HCT116 (cell line): ENCODE measurements around the gene HCRT. TPM values are rescaled to one million over a fixed set of nuclear protein-coding genes. Genes with fewer than 3 reads are reported as not detected.

Source experiments
- ATAC-seq: fragments of 200-7000 bp; cut with Tn5 transposase; 2 replicates; pipeline ENCODE4 v1.9.1; 2020; ENCODE audit warnings: mild to moderate bottlenecking, moderate library complexity
- Bru-seq: library from RNA; stranded (reverse); fragments of 400-500 nt; gene quantifications from one replicate; lab custom pipeline; 2021; lab: Mats Ljungman, UMichigan
- BruChase-seq, 2 experiments: library from RNA; stranded (reverse); fragments of 400-500 nt; gene quantifications; one replicate each; lab custom pipeline; 2021; lab: Mats Ljungman, UMichigan
- BruUV-seq: library from RNA; stranded (reverse); fragments of 400-500 nt; replicated peaks from 2 replicates; lab custom pipeline; 2021; lab: Mats Ljungman, UMichigan
- CTCF ChIA-PET: fragments of 300-600 bp; sonication (Branson Sonifier 250); formaldehyde crosslinking; loops from one replicate; lab custom pipeline; 2021; ENCODE audit warnings: antibody characterized with exemption; lab: Charles Lee
- POLR2A ChIA-PET: fragments of 300-600, 350-600 bp; sonication (Branson Sonifier 250); formaldehyde crosslinking; loops from one replicate; lab custom pipeline; 2021; ENCODE audit warnings: antibody characterized with exemption; lab: Charles Lee
- RAD21 ChIA-PET, 2 experiments: fragments of 300-600 bp; sonication (Branson Sonifier 250); formaldehyde crosslinking; loops; one replicate each; lab custom pipeline; 2023; ENCODE audit warnings: low total read pairs in 2 of 2; ENCODE audit not compliant: uncharacterized antibody in 2 of 2, unreplicated experiment in 2 of 2, low non-redundant PET in 1 of 2; lab: Charles Lee
- DNase-seq: peaks from one replicate; pipeline ENCODE4 v3.0.0-alpha.2; 2010; ENCODE audit warnings: low read depth, low spot score
- H2AFZ ChIP-seq: fragments of 200-600 bp; shearing (Covaris generic), sonication (generic); 2 replicates; pipeline ENCODE4 v1.6.1; 2017; ENCODE audit warnings: low read depth, mixed run types, mixed read lengths, antibody characterized with exemption, low read length; ENCODE audit not compliant: poor library complexity, severe bottlenecking
- H3K27ac ChIP-seq: 2 replicates; pipeline ENCODE4 v1.5.1; 2012; ENCODE audit warnings: low read depth, low read length
- H3K27me3 ChIP-seq: fragments of 200-600 bp; sonication (generic); 2 replicates; pipeline ENCODE4 v1.6.1; 2016; ENCODE audit warnings: mixed run types, low read length, mixed read lengths; ENCODE audit not compliant: insufficient read depth
- H3K36me3 ChIP-seq, 2 experiments: fragments of 200-500 bp in 1 of 2; fragments of 200-600 bp in 1 of 2; sonication (Bioruptor generic) in 1 of 2; sonication (generic) in 1 of 2; 2 replicates each; pipeline versions ENCODE4 v1.5.1 to v1.6.1; 2014 to 2016; ENCODE audit warnings: low read length in 2 of 2, inconsistent platforms in 1 of 2, mixed read lengths in 1 of 2, mixed run types in 1 of 2; ENCODE audit not compliant: insufficient read depth in 2 of 2, control insufficient read depth in 1 of 2
- H3K4me1 ChIP-seq, 2 experiments: fragments of 200-600 bp in 1 of 2; sonication (generic) in 1 of 2; 2 replicates each; pipeline versions ENCODE4 v1.5.1 to v1.6.1; 2012 to 2017; ENCODE audit warnings: low read length in 2 of 2, inconsistent platforms in 1 of 2, mild to moderate bottlenecking in 1 of 2, mixed read lengths in 1 of 2, mixed run types in 1 of 2, moderate library complexity in 1 of 2; ENCODE audit not compliant: insufficient read depth in 2 of 2, control insufficient read depth in 1 of 2
- H3K4me2 ChIP-seq: fragments of 200-600 bp; sonication (generic); 2 replicates; pipeline ENCODE4 v1.6.1; 2017; ENCODE audit warnings: mixed run types, low read length, mixed read lengths
- H3K4me3 ChIP-seq, 2 experiments: fragments of 200-600 bp in 1 of 2; sonication (generic) in 1 of 2; replicated peaks in 1 of 2; 2 replicates each; pipeline ENCODE4 v1.5.1; 2011 to 2016; ENCODE audit warnings: low read length in 2 of 2, control low read depth in 1 of 2, low read depth in 1 of 2, mild to moderate bottlenecking in 1 of 2, mixed read lengths in 1 of 2, mixed run types in 1 of 2
- H3K79me2 ChIP-seq: fragments of 200-600 bp; sonication (generic); 2 replicates; pipeline ENCODE4 v1.6.1; 2017; ENCODE audit warnings: mild to moderate bottlenecking, mixed run types, low read length, moderate library complexity, mixed read lengths; ENCODE audit not compliant: insufficient read depth
- H3K9ac ChIP-seq: fragments of 200-600 bp; sonication (generic); 2 replicates; pipeline ENCODE4 v1.6.1; 2016; ENCODE audit warnings: low read length, mixed read lengths
- H3K9me2 ChIP-seq: fragments of 200-600 bp; sonication (generic), shearing (Covaris generic); 2 replicates; pipeline ENCODE4 v1.6.1; 2017; ENCODE audit warnings: mixed run types, mild to moderate bottlenecking, moderate library complexity; ENCODE audit not compliant: insufficient read depth
- H3K9me3 ChIP-seq, 2 experiments: fragments of 200-500 bp in 1 of 2; fragments of 200-600 bp in 1 of 2; sonication (Bioruptor generic) in 1 of 2; sonication (generic) in 1 of 2; 2 replicates each; pipeline ENCODE4 v1.6.1; 2014 to 2017; ENCODE audit warnings: low read length in 2 of 2, mixed read lengths in 2 of 2, inconsistent platforms in 1 of 2, low read depth in 1 of 2, mild to moderate bottlenecking in 1 of 2, mixed run types in 1 of 2, moderate library complexity in 1 of 2; ENCODE audit not compliant: control insufficient read depth in 1 of 2, insufficient read depth in 1 of 2
- H4K20me1 ChIP-seq: fragments of 200-600 bp; sonication (generic), shearing (Covaris generic); 2 replicates; pipeline ENCODE4 v1.6.1; 2017; ENCODE audit warnings: mixed run types, mild to moderate bottlenecking, moderate library complexity; ENCODE audit not compliant: insufficient read depth
- ATF3 ChIP-seq: IDR thresholded peaks from 2 replicates; pipeline ENCODE4 v1.6.1; 2012
- CBX3 ChIP-seq: IDR thresholded peaks from 2 replicates; pipeline ENCODE4 v1.6.1; 2012; ENCODE audit warnings: low read depth
- CEBPB ChIP-seq: IDR thresholded peaks from 2 replicates; pipeline ENCODE4 v1.6.1; 2012; ENCODE audit warnings: low read depth
- EGR1 ChIP-seq: IDR thresholded peaks from 2 replicates; pipeline ENCODE4 v1.6.1; 2012; ENCODE audit warnings: low read depth
- ELF1 ChIP-seq: IDR thresholded peaks from 2 replicates; pipeline ENCODE4 v1.6.1; 2012; ENCODE audit warnings: low read depth, borderline replicate concordance
- MAX ChIP-seq: IDR thresholded peaks from 2 replicates; pipeline ENCODE4 v1.6.1; 2012
- POLR2AphosphoS5 ChIP-seq: IDR thresholded peaks from 2 replicates; pipeline ENCODE4 v1.6.1; 2011; ENCODE audit warnings: mild to moderate bottlenecking, low read depth, low read length, moderate library complexity
- REST ChIP-seq: IDR thresholded peaks from 2 replicates; pipeline ENCODE4 v1.6.1; 2012; ENCODE audit warnings: low read depth
- SIN3A ChIP-seq: IDR thresholded peaks from 2 replicates; pipeline ENCODE4 v1.6.1; 2012; ENCODE audit warnings: low read depth
- SRF ChIP-seq: IDR thresholded peaks from 2 replicates; pipeline ENCODE4 v1.6.1; 2012; ENCODE audit warnings: low read depth
- ZBTB33 ChIP-seq: IDR thresholded peaks from 2 replicates; pipeline ENCODE4 v1.6.1; 2011; ENCODE audit warnings: mild to moderate bottlenecking, low read length, moderate library complexity; ENCODE audit not compliant: insufficient replicate concordance; ENCODE audit errors: extremely low read depth
- ZFX ChIP-seq: fragments of 450-650 bp; IDR thresholded peaks from 2 replicates; pipeline ENCODE4 v1.6.1; 2017
- intact Hi-C: fragments of 100-400 bp; cut with micrococcal nuclease; formaldehyde crosslinking; loops from 2 replicates; pipeline ENCODE4 v1.10.0; 2022
- long read RNA-seq: library from polyadenylated mRNA; unstranded; transcript quantifications from one replicate; pipeline ENCODE4 v2.0.0, GENCODE V29; 2021; ENCODE audit not compliant: unreplicated experiment
- polyA plus RNA-seq: library from polyadenylated mRNA; unstranded; fragments of >200 nt; gene quantifications from 2 replicates; pipeline ENCODE4 v1.2.1, GENCODE V29; 2012; ENCODE audit warnings: missing spikeins
- total RNA-seq: library from RNA; stranded (reverse); gene quantifications from one replicate; pipeline ENCODE4 v1.2.1, GENCODE V29; 2021; ENCODE audit not compliant: unreplicated experiment

The HCRT gene
- total RNA-seq (not detected), Bru-seq, nascent RNA (percentile 12 among the genes with signal in this experiment), BruChase-seq, experiment 1, labeled RNA remaining after a 6-hour chase (not detected), BruChase-seq, experiment 2, labeled RNA remaining after a 2-hour chase (percentile 19 among the genes with signal in this experiment)
- not detected in 2 replicates for polyA plus RNA-seq
- long read RNA-seq, partial matches to known transcripts, result 1 of 1 reads
- long read RNA-seq, other reads (novel, unspliced or antisense), result 0 of 1 reads

GRCh38 chr17:42184713-42185620, at the start of gene HCRT:
HCRT (minus strand) TSS chr17:42185452; CDS start chr17:42185365, 87 bp downstream.
- H3K27ac ChIP-seq, result no peak within 1 kb of the TSS
- H3K9ac ChIP-seq, result no peak within 1 kb of the TSS

More at GRCh38 chr17:42184713-42185620, at the start of gene HCRT:
- BruUV-seq, result no TSS peak
- ChIA-PET POLR2A (no interaction called here), RAD21 (no interaction called here), CTCF (interaction anchor here (0.8 to 1.6 kb wide), 4 partner anchors 9 to 37 kb away, joined by 3 to 4 read pairs (median 4); partner anchors contain the start of gene GHDC)
- H2AFZ ChIP-seq, result peak within 1 kb of the TSS; percentile 63
- ATAC-seq, result no peak
- no peaks in the 10 kb centered on the region for H3K9me3 ChIP-seq
- H3K4me3 ChIP-seq, result no peak within 1 kb of the TSS
- H3K79me2 ChIP-seq, result no peaks in the 10 kb centered on the region
- no peaks in the 10 kb centered on the region for H4K20me1 ChIP-seq
- peak within 1 kb of the TSS; percentile 95 for H3K4me2 ChIP-seq
- TF ChIP-seq SIN3A (no peak), CEBPB (no peak), ZFX (no peak), EGR1 (no peak), SRF (no peak), CBX3 (no peak), ELF1 (no peak), ZBTB33 (no peak), MAX (no peak), REST (no peak), ATF3 (no peak), POLR2AphosphoS5 (no peak)
- H3K27me3 ChIP-seq, result no peaks in the 10 kb centered on the region
- DNase-seq, result no peak
- H3K4me1 ChIP-seq, result peaks cover 14 to 27% of the 10 kb centered on the region in 2 experiments
- intact Hi-C loops, result no loop called here
- no peaks in the 10 kb centered on the region for H3K9me2 ChIP-seq
- no peaks in the 10 kb centered on the region for H3K36me3 ChIP-seq
